ENCODE results near the gene BORCS5. TPM values are rescaled to one million over a fixed set of nuclear protein-coding genes. Genes with fewer than 3 reads are reported as not detected.

BORCS5 gene
- total and polyA plus RNA-seq, 2 experiments from 2014 or later, result 11.3 to 12.6 TPM

GRCh38 chr12:12381982-12382381 is 25.1 kb downstream of the BORCS5 start (continued):
- TF ChIP-seq NANOG (IDR thresholded peaks at IDR 0.05; ENCODE audit: borderline replicate concordance), result no peak

- no peaks in the 10 kb centered on the region for H4K20me1 ChIP-seq (replicated peaks; ENCODE audit: insufficient read depth)
- no peaks in the 10 kb centered on the region for H3K36me3 ChIP-seq (ENCODE audit: insufficient read depth)
- peak overlapping the region; percentile 17 for H3K4me2 ChIP-seq
- ATAC-seq, result peak; percentile 98
- H2AFZ ChIP-seq, result no peak overlapping the region
- H3K9me2 ChIP-seq (ENCODE audit: insufficient read depth), result no peaks in the 10 kb centered on the region
- peaks cover 2% of the 10 kb centered on the region for H3K27me3 Mint-ChIP-seq (ENCODE audit: insufficient read depth, low read depth, poor library complexity)
- peaks cover 9% of the 10 kb centered on the region; the same call in 2 of the 3 replicates for H3K9me3 Mint-ChIP-seq
- peaks cover 21% of the 10 kb centered on the region for H3K4me1 ChIP-seq (ENCODE audit: insufficient read depth)
- H3F3A ChIP-seq (replicated peaks; ENCODE audit: low read depth), result no peaks in the 10 kb centered on the region
- no peaks in the 10 kb centered on the region for H3K27me3 ChIP-seq (ENCODE audit: insufficient read depth)
- peaks cover 31% of the 10 kb centered on the region for H3K4me1 Mint-ChIP-seq
- H3K4me3 ChIP-seq, result no peak overlapping the region
- H3K79me2 ChIP-seq (replicated peaks; ENCODE audit: insufficient read depth), result no peaks in the 10 kb centered on the region
- peak; percentile 60 for DNase-seq (ENCODE audit: low spot score)
- peaks cover 20% of the 10 kb centered on the region for H3K36me3 Mint-ChIP-seq (ENCODE audit: low read depth)
- peak overlapping the region; percentile 27; the same call in 1 of the 3 replicates for H3K4me3 Mint-ChIP-seq
- TF ChIP-seq ZNF331 (CRISPR knock-in tag; IDR thresholded peaks at IDR 0.05; ENCODE audit: low read depth) (peak; percentile 100), ETS1 (IDR thresholded peaks at IDR 0.05) (no peak), NANOG (IDR thresholded peaks at IDR 0.05; ENCODE audit: borderline replicate concordance) (peak; percentile 52; the same call in 1 of the 2 replicates), JUNB (IDR thresholded peaks at IDR 0.05; ENCODE audit: unreplicated experiment) (no peak), STAT1 (IDR thresholded peaks at IDR 0.05; ENCODE audit: unreplicated experiment) (no peak), REST (IDR thresholded peaks at IDR 0.05; ENCODE audit: unreplicated experiment) (no peak), EZH2phosphoT487 (IDR thresholded peaks at IDR 0.05; ENCODE audit: unreplicated experiment) (no peak), ZNF462 (CRISPR knock-in tag; IDR thresholded peaks at IDR 0.05) (no peak), ZNF114 (CRISPR knock-in tag; IDR thresholded peaks at IDR 0.05) (no peak), CREB1 (CRISPR knock-in tag; IDR thresholded peaks at IDR 0.05; ENCODE audit: low read depth) (no peak)
- H3K27ac ChIP-seq (ENCODE audit: low read depth), result peak overlapping the region; percentile 52
- H3K27ac Mint-ChIP-seq, result peak overlapping the region; percentile 91
Observed at GRCh38 chr12:12384571-12385340, 27.9 kb downstream of the BORCS5 start.
